CD4-positive, CD25-positive, alpha-beta regulatory T cell (primary cell): ENCODE results near the gene CEP76. TPM values are rescaled to one million over a fixed set of nuclear protein-coding genes. Genes with fewer than 3 reads are reported as not detected.

Experiments
- ATAC-seq, 2 donors: fragments of 150-1000 bp; cut with Tn5 transposase; one replicate each; pipeline ENCODE4 v1.10.0; 2021; ENCODE audit warnings: low read depth in 2 of 2, moderate number of reproducible peaks in 2 of 2, moderate library complexity in 1 of 2
- DNase-seq, 3 donors: peaks; one replicate each; pipeline versions ENCODE4 v3.0.0 to v3.0.0-alpha.2; 2012 to 2022; ENCODE audit warnings: mixed read lengths in 1 of 3
- H3K27ac ChIP-seq: one replicate; pipeline ENCODE4 v1.7.0; 2013; ENCODE audit warnings: mild to moderate bottlenecking, low read length; ENCODE audit not compliant: insufficient read depth, poor library complexity, severe bottlenecking
- H3K27me3 ChIP-seq: one replicate; pipeline ENCODE4 v1.7.0; 2013; ENCODE audit warnings: low read length; ENCODE audit not compliant: control insufficient read depth, insufficient read depth
- H3K36me3 ChIP-seq: one replicate; pipeline ENCODE4 v1.7.0; 2013; ENCODE audit warnings: mild to moderate bottlenecking, low read length, moderate library complexity; ENCODE audit not compliant: control insufficient read depth, insufficient read depth
- H3K4me1 ChIP-seq: 2 replicates; pipeline ENCODE4 v1.7.0; 2013; ENCODE audit warnings: mild to moderate bottlenecking, low read length; ENCODE audit not compliant: insufficient read depth, control insufficient read depth, poor library complexity, severe bottlenecking
- H3K4me3 ChIP-seq: one replicate; pipeline ENCODE4 v1.7.0; 2013; ENCODE audit warnings: low read depth, mild to moderate bottlenecking, low read length, moderate library complexity
- H3K9me3 ChIP-seq, 2 experiments: 1 replicate in 1 of 2; 2 replicates in 1 of 2; pipeline ENCODE4 v1.7.0; 2013; ENCODE audit warnings: low read length in 2 of 2, mild to moderate bottlenecking in 1 of 2, moderate library complexity in 1 of 2; ENCODE audit not compliant: control insufficient read depth in 2 of 2
- H3K27ac Mint-ChIP-seq, 3 donors: one replicate each; pipeline ENCODE4 v1.8.0; 2020 to 2022; ENCODE audit warnings: mild to moderate bottlenecking in 3 of 3, mixed read lengths in 3 of 3, moderate library complexity in 2 of 3
- H3K27me3 Mint-ChIP-seq: one replicate; pipeline ENCODE4 v1.8.0; 2022; ENCODE audit warnings: mild to moderate bottlenecking, mixed read lengths
- H3K36me3 Mint-ChIP-seq: one replicate; pipeline ENCODE4 v1.8.0; 2020; ENCODE audit warnings: mixed read lengths
- H3K4me1 Mint-ChIP-seq, 4 donors: one replicate each; pipeline ENCODE4 v1.8.0; 2020 to 2022; ENCODE audit warnings: mixed read lengths in 4 of 4, mild to moderate bottlenecking in 1 of 4
- H3K4me3 Mint-ChIP-seq, 4 donors: one replicate each; pipeline ENCODE4 v1.8.0; 2020 to 2022; ENCODE audit warnings: mild to moderate bottlenecking in 4 of 4, mixed read lengths in 4 of 4, moderate library complexity in 3 of 4
- H3K9me3 Mint-ChIP-seq, 7 donors: one replicate each; pipeline ENCODE4 v1.8.0; 2020 to 2022; ENCODE audit warnings: mixed read lengths in 7 of 7, mild to moderate bottlenecking in 3 of 7, moderate library complexity in 2 of 7
- polyA plus RNA-seq, 4 donors: library from polyadenylated mRNA; unstranded; fragments of 300-500 nt; fragmentation: Illumina TruSeq; gene quantifications; one replicate each; pipeline ENCODE4 v1.2.3, GENCODE V29; 2021
- total RNA-seq: library from RNA; stranded (reverse); gene quantifications from one replicate; pipeline ENCODE4 v1.2.3, GENCODE V29; 2022

Gene CEP76
- total and polyA plus RNA-seq, 5 donors from 2014 or later: 7.3 to 14.2 (median 8.8) TPM

- Mint-ChIP-seq H3K4me1 (peaks cover 5 to 16% (median 9%) of the 10 kb centered on the region in 4 donors), H3K4me3 (peak overlapping the region; percentile 11 to 88 (median 63)), H3K27me3 (peaks cover 25% of the 10 kb centered on the region), H3K27ac (no peak overlapping the region), H3K9me3 (no peaks in the 10 kb centered on the region), H3K36me3 (no peaks in the 10 kb centered on the region)
- no peaks in the 10 kb centered on the region for H3K9me3 ChIP-seq
- H3K27me3 ChIP-seq: peaks cover 8% of the 10 kb centered on the region
- H3K4me1 ChIP-seq: peaks cover 9% of the 10 kb centered on the region
- peak in 2 of 3 donors; percentile 46 to 63 for DNase-seq
- peak in 1 of 2 donors; percentile 35 for ATAC-seq
- no peaks in the 10 kb centered on the region for H3K36me3 ChIP-seq
- H3K4me3 ChIP-seq: no peak overlapping the region
- H3K27ac ChIP-seq: no peak overlapping the region
Measured at GRCh38 chr18:12659904-12660605, 42.5 kb downstream of the CEP76 start.

GRCh38 chr18:12658426-12659138 lies 43.9 kb downstream of the CEP76 start:
- H3K4me1 Mint-ChIP-seq: peaks cover 5 to 16% (median 9%) of the 10 kb centered on the region in 4 donors
- peaks cover 9% of the 10 kb centered on the region for H3K4me1 ChIP-seq
- no peak overlapping the region for H3K4me3 ChIP-seq
- DNase-seq: peak in 1 of 3 donors; percentile 23
- H3K4me3 Mint-ChIP-seq: peak overlapping the region; percentile 75 to 94 (median 90)
- no peak overlapping the region for H3K27ac ChIP-seq
- H3K27ac Mint-ChIP-seq: peak overlapping the region; percentile 44 to 95 (median 60)
- H3K36me3 Mint-ChIP-seq: no peaks in the 10 kb centered on the region
- peak in 1 of 2 donors; percentile 10 for ATAC-seq
- H3K9me3 ChIP-seq: no peaks in the 10 kb centered on the region
- peaks cover 35% of the 10 kb centered on the region for H3K27me3 Mint-ChIP-seq
- no peaks in the 10 kb centered on the region for H3K36me3 ChIP-seq
- no peaks in the 10 kb centered on the region for H3K9me3 Mint-ChIP-seq
- peaks cover 8% of the 10 kb centered on the region for H3K27me3 ChIP-seq

DNA sequence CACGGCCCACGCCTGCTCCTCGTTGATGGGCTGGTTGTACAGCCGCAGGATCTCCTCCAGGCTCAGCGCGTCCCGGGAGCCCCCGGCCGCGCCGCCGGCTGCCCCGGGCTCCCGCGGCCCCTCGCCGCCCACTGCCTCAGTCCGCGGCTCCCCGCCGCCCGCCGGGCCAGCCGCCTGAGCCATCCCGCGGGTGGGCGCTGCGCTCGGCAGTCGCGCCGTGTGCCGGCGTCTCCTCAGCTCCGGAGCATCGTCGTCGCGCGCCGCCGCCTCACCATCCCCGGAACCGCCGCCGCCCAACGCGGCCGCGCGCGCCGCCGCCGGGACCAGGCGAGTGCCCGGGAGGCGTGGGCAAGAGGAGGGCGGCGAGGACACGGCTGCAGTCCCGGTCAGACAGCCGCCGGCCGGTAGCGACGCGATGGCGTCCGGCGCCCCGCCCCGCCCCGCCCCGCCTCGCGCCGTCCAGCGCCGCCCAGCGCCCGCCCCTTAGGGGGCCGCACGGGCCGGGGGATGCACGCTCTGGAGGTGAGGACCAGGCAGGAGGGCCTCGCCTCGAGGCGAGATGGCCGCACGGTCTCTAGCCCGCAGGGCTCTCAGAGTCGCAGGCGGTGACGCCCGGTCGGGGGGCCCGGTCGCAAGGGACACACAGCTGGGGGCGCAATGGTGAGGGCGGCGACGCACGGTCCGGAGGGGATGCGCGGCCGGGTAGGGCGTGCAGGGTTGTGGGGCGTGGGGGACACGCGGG lies 44.7 kb downstream of the CEP76 start, which contains the start of gene SPIRE1:
SPIRE1 (minus strand) TSS at position 424 of the 742 bp plus-strand sequence; CDS start at position 183, 241 bp downstream.
- Histone ChIP-seq H3K4me1 (peaks cover 9% of the 10 kb centered on the region), H3K9me3 (no peaks in the 10 kb centered on the region), H3K4me3 (peak within 1 kb of the TSS; percentile 76), H3K36me3 (no peaks in the 10 kb centered on the region), H3K27me3 (peaks cover 8% of the 10 kb centered on the region), H3K27ac (no peak within 1 kb of the TSS)
- DNase-seq (peak; percentile 28 to 44 (median 33)), ATAC-seq (peak; percentile 49 to 61)
- Mint-ChIP-seq H3K4me1 (peaks cover 6 to 17% (median 10%) of the 10 kb centered on the region in 4 donors), H3K9me3 (no peaks in the 10 kb centered on the region), H3K27ac (peak within 1 kb of the TSS; percentile 44 to 95 (median 60)), H3K36me3 (no peaks in the 10 kb centered on the region), H3K27me3 (peaks cover 42% of the 10 kb centered on the region), H3K4me3 (peak within 1 kb of the TSS; percentile 88 to 96 (median 94))

DNA sequence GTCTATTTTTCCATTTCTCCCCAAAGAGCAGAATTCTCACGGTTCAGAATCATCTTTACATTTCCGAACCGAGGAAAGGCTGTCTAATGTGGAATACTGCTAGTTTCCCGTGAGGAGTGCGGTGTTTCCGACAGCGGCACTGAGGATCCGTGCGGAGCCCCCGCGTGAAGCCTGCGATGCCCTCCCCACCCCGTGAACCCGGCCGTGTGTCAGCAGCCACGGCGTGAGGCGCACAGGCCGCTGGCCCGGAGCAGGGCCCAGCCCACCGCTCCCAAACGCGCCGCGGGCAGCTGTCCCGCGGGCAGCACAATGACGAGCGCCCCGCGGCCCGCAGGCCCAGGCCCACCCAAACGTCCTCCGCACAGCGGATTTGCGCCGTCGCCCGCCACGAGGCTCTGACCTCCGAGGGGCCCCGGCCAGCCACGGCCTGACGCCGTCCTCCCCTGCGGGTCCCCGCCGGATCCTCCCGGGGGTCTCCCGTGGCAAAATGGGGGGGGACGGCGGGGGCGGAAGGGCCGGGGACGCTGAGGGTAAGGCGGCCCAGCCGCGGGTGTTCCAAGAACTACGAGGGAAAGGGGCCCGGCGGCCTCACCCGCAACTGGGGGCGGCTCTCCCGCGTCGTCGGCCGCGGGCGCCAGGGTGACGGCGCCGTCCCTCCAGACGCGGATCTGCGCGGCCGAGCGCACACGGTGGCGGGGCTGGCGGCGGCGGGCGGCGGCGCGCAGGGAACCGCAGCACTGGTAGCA lies 45.4 kb downstream of the CEP76 start:
- Histone ChIP-seq H3K9me3 (no peaks in the 10 kb centered on the region), H3K27ac (no peak overlapping the region), H3K36me3 (no peaks in the 10 kb centered on the region), H3K27me3 (peaks cover 8% of the 10 kb centered on the region), H3K4me1 (peaks cover 9% of the 10 kb centered on the region), H3K4me3 (peak overlapping the region; percentile 76)
- Mint-ChIP-seq H3K27me3 (peaks cover 49% of the 10 kb centered on the region), H3K4me3 (peak overlapping the region; percentile 79 to 96 (median 92)), H3K27ac (no peak overlapping the region), H3K9me3 (no peaks in the 10 kb centered on the region), H3K36me3 (no peaks in the 10 kb centered on the region), H3K4me1 (peaks cover 6 to 17% (median 10%) of the 10 kb centered on the region in 4 donors)
- ATAC-seq: peak; percentile 39 to 46
- peak in 1 of 3 donors; percentile 41 for DNase-seq

DNA sequence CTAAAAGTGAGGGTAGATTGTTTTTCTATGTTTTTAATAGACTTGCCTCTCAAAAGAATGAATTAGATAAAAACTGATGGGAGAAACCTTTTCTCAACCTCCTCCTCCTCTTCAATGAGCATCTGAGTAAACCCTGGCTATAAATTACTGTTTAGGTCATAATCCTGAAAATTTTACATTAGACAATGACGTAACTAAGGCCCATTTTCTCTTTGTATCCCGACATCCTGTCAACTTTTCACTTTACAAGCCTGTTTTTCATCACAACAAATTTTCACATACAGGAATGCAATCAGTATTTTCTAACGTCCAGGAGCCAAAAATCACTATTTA lies 46.0 kb downstream of the CEP76 start:
- peak overlapping the region; percentile 79 to 96 (median 92) for H3K4me3 Mint-ChIP-seq
- H3K4me3 ChIP-seq: peak overlapping the region; percentile 76
- no peaks in the 10 kb centered on the region for H3K9me3 ChIP-seq

DNA sequence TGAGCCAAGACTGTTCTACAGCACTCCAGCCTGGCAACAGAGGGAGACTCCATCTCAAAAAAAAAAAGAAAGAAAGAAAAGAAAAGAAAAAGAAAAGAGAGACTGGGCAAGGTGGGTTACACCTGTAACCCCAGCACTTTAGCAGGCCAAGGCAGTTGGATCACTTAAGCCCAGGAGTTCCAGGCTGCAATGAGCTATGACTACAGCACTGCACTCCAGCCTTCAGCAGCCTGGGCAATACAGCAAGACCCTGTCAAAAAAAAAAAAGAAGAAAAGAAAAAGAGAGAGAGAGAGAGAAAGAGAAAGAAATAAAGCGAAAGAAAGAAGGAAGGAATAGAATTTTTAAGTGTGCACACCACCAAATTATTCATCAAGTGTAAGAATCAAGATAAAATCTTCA lies 47.6 kb downstream of the CEP76 start:
- DNase-seq (no peak), ATAC-seq (no peak)
- no peaks in the 10 kb centered on the region for H3K9me3 Mint-ChIP-seq

More for the DNA sequence above, 46.0 kb downstream of the CEP76 start:
- peaks cover 9% of the 10 kb centered on the region for H3K4me1 ChIP-seq
- H3K27me3 ChIP-seq: peaks cover 11% of the 10 kb centered on the region
- H3K36me3 ChIP-seq: no peaks in the 10 kb centered on the region
- Mint-ChIP-seq H3K27ac (no peak overlapping the region), H3K36me3 (no peaks in the 10 kb centered on the region), H3K27me3 (peaks cover 55% of the 10 kb centered on the region), H3K9me3 (no peaks in the 10 kb centered on the region), H3K4me1 (peaks cover 6 to 17% (median 10%) of the 10 kb centered on the region in 4 donors)
- H3K27ac ChIP-seq: no peak overlapping the region
- DNase-seq (no peak), ATAC-seq (no peak)

More for the DNA sequence above, 47.6 kb downstream of the CEP76 start:
- H3K27me3 Mint-ChIP-seq: peaks cover 64% of the 10 kb centered on the region
- peaks cover 14% of the 10 kb centered on the region for H3K27me3 ChIP-seq
- no peak overlapping the region for H3K4me3 ChIP-seq
- H3K27ac Mint-ChIP-seq: no peak overlapping the region
- peaks cover 6 to 17% (median 10%) of the 10 kb centered on the region in 4 donors for H3K4me1 Mint-ChIP-seq
- peaks cover 9% of the 10 kb centered on the region for H3K4me1 ChIP-seq
- H3K27ac ChIP-seq: no peak overlapping the region
- no peaks in the 10 kb centered on the region for H3K9me3 ChIP-seq
- H3K36me3 Mint-ChIP-seq: no peaks in the 10 kb centered on the region
- no peaks in the 10 kb centered on the region for H3K36me3 ChIP-seq
- H3K4me3 Mint-ChIP-seq: peak overlapping the region; percentile 67 to 78 (median 72)
